ENCODE measurements around the gene DRD1.
"Not testable (repeated sequence)": the region's sequence is repeated elsewhere in the genome, so short reads cannot be mapped to it uniquely, and the experiment has no call there.

The DRD1 gene

GRCh38 chr5:175422058-175422457 lies 21.9 kb downstream of the DRD1 start:
- Histone ChIP-seq H3K9me3 (replicated peaks in 1 of 11) (peaks cover 0 to 21% (median 0%) of the 10 kb centered on the region in 11 experiments; a peak in 5 of 22 replicates), H3K4me3 (no peak overlapping the region), H4K20me1 (no peaks in the 10 kb centered on the region), H3K27me3 (no peaks in the 10 kb centered on the region), H3K27ac (no peak overlapping the region), H3K9ac (no peak overlapping the region), H3K4me2 (no peak overlapping the region), H3K36me3 (no peaks in the 10 kb centered on the region), H3K4me1 (peaks cover 0 to 14% (median 0%) of the 10 kb centered on the region in 10 experiments; a peak in 3 of 20 replicates)
- TF ChIP-seq Cebpa-rat (IDR thresholded peaks at IDR 0.05): no peak

- peaks cover 0 to 14% (median 0%) of the 10 kb centered on the region in 10 experiments; a peak in 3 of 20 replicates for H3K4me1 ChIP-seq
- no peaks in the 10 kb centered on the region for H4K20me1 ChIP-seq
- H3K9ac ChIP-seq: no peak overlapping the region
- no peaks in the 10 kb centered on the region for H3K27me3 ChIP-seq
- no peak overlapping the region for H3K4me3 ChIP-seq
- H3K9me3 ChIP-seq (replicated peaks in 1 of 11): peaks cover 0 to 26% (median 2%) of the 10 kb centered on the region in 11 experiments; a peak in 7 of 22 replicates
- H3K36me3 ChIP-seq: no peaks in the 10 kb centered on the region
- no peak for TF ChIP-seq Cebpa-rat (IDR thresholded peaks at IDR 0.05)
- no peak overlapping the region for H3K4me2 ChIP-seq
- H3K27ac ChIP-seq: no peak overlapping the region
Observed at GRCh38 chr5:175420383-175420782, 23.6 kb downstream of the DRD1 start.

- no peak for TF ChIP-seq Cebpa-rat (IDR thresholded peaks at IDR 0.05)
- Histone ChIP-seq H3K27ac (no peak overlapping the region), H4K20me1 (no peaks in the 10 kb centered on the region), H3K36me3 (no peaks in the 10 kb centered on the region), H3K4me1 (peaks cover 0 to 7% (median 0%) of the 10 kb centered on the region in 10 experiments; a peak in 2 of 20 replicates), H3K4me2 (no peak overlapping the region), H3K9me3 (replicated peaks in 1 of 11) (peaks cover 0 to 30% (median 4%) of the 10 kb centered on the region in 11 experiments; a peak in 8 of 22 replicates), H3K9ac (no peak overlapping the region), H3K4me3 (no peak overlapping the region), H3K27me3 (no peaks in the 10 kb centered on the region)
Observed at GRCh38 chr5:175418251-175418650, 25.7 kb downstream of the DRD1 start.

GRCh38 chr5:175417384-175417783 lies 26.6 kb downstream of the DRD1 start:
- no peaks in the 10 kb centered on the region for H3K27me3 ChIP-seq
- H3K27ac ChIP-seq: no peak overlapping the region
- H3K9ac ChIP-seq: no peak overlapping the region
- H3K36me3 ChIP-seq: no peaks in the 10 kb centered on the region
- no peaks in the 10 kb centered on the region for H4K20me1 ChIP-seq
- H3K4me3 ChIP-seq: no peak overlapping the region
- peaks cover 0 to 30% (median 4%) of the 10 kb centered on the region in 11 experiments; a peak in 8 of 22 replicates for H3K9me3 ChIP-seq (replicated peaks in 1 of 11)
- no peak for TF ChIP-seq Cebpa-rat (IDR thresholded peaks at IDR 0.05)
- H3K4me2 ChIP-seq: no peak overlapping the region
- peaks cover 0 to 7% (median 0%) of the 10 kb centered on the region in 10 experiments; a peak in 2 of 20 replicates for H3K4me1 ChIP-seq

- no peaks in the 10 kb centered on the region for H3K36me3 ChIP-seq
- no peak overlapping the region for H3K4me2 ChIP-seq
- H3K4me3 ChIP-seq: no peak overlapping the region
- no peaks in the 10 kb centered on the region for H3K27me3 ChIP-seq
- no peak for TF ChIP-seq Cebpa-rat (IDR thresholded peaks at IDR 0.05)
- peaks cover 0 to 28% (median 4%) of the 10 kb centered on the region in 11 experiments; a peak in 8 of 22 replicates for H3K9me3 ChIP-seq (replicated peaks in 1 of 11)
- no peak overlapping the region for H3K27ac ChIP-seq
- H3K9ac ChIP-seq: no peak overlapping the region
- no peaks in the 10 kb centered on the region for H4K20me1 ChIP-seq
- H3K4me1 ChIP-seq: peaks cover 0 to 7% (median 0%) of the 10 kb centered on the region in 10 experiments; a peak in 2 of 20 replicates
Observed at GRCh38 chr5:175415303-175415702, 28.7 kb downstream of the DRD1 start.

- Histone ChIP-seq H4K20me1 (no peaks in the 10 kb centered on the region), H3K9ac (no peak overlapping the region), H3K27ac (no peak overlapping the region), H3K4me3 (no peak overlapping the region), H3K4me1 (peaks cover 0 to 7% (median 0%) of the 10 kb centered on the region in 10 experiments; a peak in 2 of 20 replicates), H3K9me3 (replicated peaks in 1 of 11) (peaks cover 0 to 9% (median 0%) of the 10 kb centered on the region in 11 experiments; a peak in 5 of 22 replicates), H3K4me2 (no peak overlapping the region), H3K36me3 (no peaks in the 10 kb centered on the region), H3K27me3 (no peaks in the 10 kb centered on the region)
- no peak for TF ChIP-seq Cebpa-rat (IDR thresholded peaks at IDR 0.05)
Observed at GRCh38 chr5:175410926-175411325, 33.1 kb downstream of the DRD1 start.

- TF ChIP-seq Cebpa-rat (IDR thresholded peaks at IDR 0.05): no peak
- Histone ChIP-seq H3K9me3 (replicated peaks in 1 of 11) (peaks cover 0 to 12% (median 0%) of the 10 kb centered on the region in 11 experiments; a peak in 6 of 22 replicates), H3K4me2 (no peak overlapping the region), H3K36me3 (no peaks in the 10 kb centered on the region), H3K9ac (no peak overlapping the region), H3K27ac (no peak overlapping the region), H3K27me3 (no peaks in the 10 kb centered on the region), H4K20me1 (no peaks in the 10 kb centered on the region), H3K4me1 (no peaks in the 10 kb centered on the region), H3K4me3 (no peak overlapping the region)
Observed at GRCh38 chr5:175406300-175406699, 37.7 kb downstream of the DRD1 start.

GRCh38 chr5:175397590-175398297 lies 46.2 kb downstream of the DRD1 start:
- not testable (repeated sequence) for H3K27me3 ChIP-seq; H3K9ac ChIP-seq; H3K9me3 ChIP-seq (replicated peaks in 1 of 11); H3K4me2 ChIP-seq; H3K27ac ChIP-seq; H3K4me1 ChIP-seq; H3K4me3 ChIP-seq; H4K20me1 ChIP-seq; H3K36me3 ChIP-seq

GRCh38 chr5:175395430-175395829 lies 48.6 kb downstream of the DRD1 start:
- not testable (repeated sequence) for H4K20me1 ChIP-seq; H3K27me3 ChIP-seq; H3K9ac ChIP-seq; H3K9me3 ChIP-seq (replicated peaks in 1 of 11); H3K4me2 ChIP-seq; H3K4me1 ChIP-seq; H3K4me3 ChIP-seq; H3K27ac ChIP-seq; H3K36me3 ChIP-seq

- H3K36me3 ChIP-seq: no peaks in the 10 kb centered on the region
- no peak overlapping the region for H3K4me3 ChIP-seq
- H3K27me3 ChIP-seq: no peaks in the 10 kb centered on the region
- no peak overlapping the region for H3K9ac ChIP-seq
- H3K4me2 ChIP-seq: no peak overlapping the region
- H3K27ac ChIP-seq: no peak overlapping the region
- no peaks in the 10 kb centered on the region for H3K4me1 ChIP-seq
- H3K9me3 ChIP-seq (replicated peaks in 1 of 11): no peaks in the 10 kb centered on the region
- no peak for TF ChIP-seq Cebpa-rat (IDR thresholded peaks at IDR 0.05)
- H4K20me1 ChIP-seq: no peaks in the 10 kb centered on the region
Observed at GRCh38 chr5:175394601-175395000, 49.4 kb downstream of the DRD1 start.
